Stimulated activated CD8-positive, alpha-beta memory T cell treated with anti-CD3 and anti-CD28 coated beads, Interleukin-7, amount 100 ng/mL, for 4 hours (primary cell): ENCODE data around the gene SH3D19.

Experiments used
- DNase-seq, 2 donors: peaks; one replicate each; pipeline ENCODE4 v3.0.0-alpha.2; 2020; ENCODE audit warnings: low read depth in 2 of 2

SH3D19 gene

DNA sequence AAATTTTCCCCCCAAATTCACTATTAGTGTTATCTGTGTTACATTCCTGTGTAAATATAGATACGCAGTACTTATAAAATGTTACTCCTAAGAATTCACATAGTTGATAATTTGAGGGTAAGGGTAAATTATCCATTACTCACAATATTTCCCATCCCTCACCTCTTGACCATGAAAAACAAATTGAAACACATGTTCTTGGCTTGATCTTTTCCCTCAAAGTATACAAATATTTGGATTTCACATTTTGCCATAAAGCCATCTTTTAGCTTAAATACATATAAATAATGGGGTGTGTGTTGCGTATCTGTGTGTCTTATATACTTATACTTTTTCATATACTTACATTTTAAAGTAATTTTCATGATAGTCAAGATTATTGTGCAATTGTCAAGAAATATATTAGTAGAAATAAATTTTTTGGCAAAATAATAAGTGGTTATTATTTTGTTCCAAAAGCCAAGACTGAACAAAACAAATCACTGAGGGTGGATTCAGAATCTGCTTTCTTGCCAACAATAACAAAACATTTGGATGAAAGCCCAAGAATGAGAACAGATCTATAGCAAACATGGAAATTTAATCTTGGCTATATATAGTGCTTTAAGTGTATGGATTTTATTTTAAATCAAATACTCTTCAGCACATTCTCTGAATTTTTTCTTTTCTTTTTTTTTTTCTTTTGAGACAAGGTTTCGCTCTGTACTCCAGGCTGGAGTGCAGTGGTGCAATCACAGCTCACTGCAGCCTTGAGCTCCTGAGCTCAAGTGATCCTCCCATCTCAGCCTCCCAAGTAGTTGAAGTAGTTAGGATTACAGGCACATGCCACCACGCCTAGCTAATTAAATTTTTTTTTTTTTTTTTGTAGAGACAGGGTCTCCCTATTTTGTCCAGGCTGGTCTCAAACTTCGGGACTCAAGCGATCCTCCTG is 97.0 kb downstream of the SH3D19 start:
- no peak for DNase-seq

DNA sequence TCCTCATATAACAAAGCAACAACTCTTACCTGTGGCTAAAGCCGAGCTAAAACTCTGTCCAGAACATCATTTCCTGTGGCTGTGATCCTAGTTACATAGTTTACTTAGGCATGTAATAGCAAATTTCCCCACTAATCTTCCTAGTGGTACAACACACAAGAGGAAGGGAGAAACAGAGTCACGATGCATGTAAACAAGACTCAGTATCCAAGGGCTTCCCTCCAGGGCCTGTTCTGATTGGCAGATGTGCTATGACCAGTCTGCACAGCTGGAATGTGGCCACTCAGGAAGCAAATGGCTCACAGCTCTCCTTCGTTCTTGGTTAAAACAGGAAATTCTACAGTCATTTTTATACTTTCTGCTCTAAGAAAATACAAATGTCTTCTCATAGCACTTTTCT is 97.7 kb downstream of the SH3D19 start:
- no peak for DNase-seq

DNA sequence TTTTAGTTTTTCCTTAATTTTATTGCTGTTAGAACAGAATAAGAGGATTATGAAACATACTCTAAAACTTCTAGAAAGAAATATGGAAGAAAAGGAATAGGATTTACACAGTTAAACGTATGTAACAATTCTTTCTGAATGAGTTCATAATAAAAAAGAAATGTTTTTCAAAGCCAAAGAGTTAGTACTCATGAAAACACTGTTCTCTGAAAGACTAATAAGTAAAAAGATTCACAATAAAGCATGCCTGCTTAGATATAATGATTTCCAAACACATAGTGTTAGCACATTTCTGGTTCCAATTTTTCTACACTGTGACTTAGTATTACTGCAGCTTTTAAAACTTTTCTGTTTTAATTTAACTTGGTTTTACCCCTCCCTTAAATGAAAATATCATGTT is 98.2 kb downstream of the SH3D19 start:
- DNase-seq: no peak

- no peak for DNase-seq
Measured at GRCh38 chr4:151226004-151226932, 99.1 kb downstream of the SH3D19 start.

GRCh38 chr4:151223465-151223864 is 101.9 kb downstream of the SH3D19 start:
- DNase-seq: no peak

GRCh38 chr4:151219948-151220347 is 105.5 kb downstream of the SH3D19 start:
- DNase-seq: no peak

- DNase-seq: no peak
Measured at GRCh38 chr4:151219091-151219490, 106.3 kb downstream of the SH3D19 start.

GRCh38 chr4:151218343-151218742 is 107.1 kb downstream of the SH3D19 start:
- no peak for DNase-seq

DNA sequence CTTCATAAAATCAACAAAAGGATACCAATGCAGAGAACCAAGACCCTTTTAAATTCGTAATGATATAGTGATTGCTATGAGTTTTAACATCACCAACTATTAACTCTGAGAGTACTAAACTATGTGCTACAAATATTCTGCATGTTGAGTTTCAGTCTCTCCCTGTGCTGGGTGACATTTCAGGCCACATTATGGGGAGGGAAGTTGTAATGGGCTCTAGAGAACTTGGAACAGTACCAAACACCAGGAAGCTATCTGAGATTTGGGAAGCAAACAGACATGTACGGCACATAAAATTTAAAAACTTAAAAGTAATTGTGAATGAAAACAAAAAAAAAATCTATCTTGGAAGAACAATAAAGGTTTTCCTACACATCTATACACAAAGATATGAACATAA is 108.1 kb downstream of the SH3D19 start:
- DNase-seq: no peak

GRCh38 chr4:151215295-151215694 is 110.1 kb downstream of the SH3D19 start:
- DNase-seq: no peak

DNA sequence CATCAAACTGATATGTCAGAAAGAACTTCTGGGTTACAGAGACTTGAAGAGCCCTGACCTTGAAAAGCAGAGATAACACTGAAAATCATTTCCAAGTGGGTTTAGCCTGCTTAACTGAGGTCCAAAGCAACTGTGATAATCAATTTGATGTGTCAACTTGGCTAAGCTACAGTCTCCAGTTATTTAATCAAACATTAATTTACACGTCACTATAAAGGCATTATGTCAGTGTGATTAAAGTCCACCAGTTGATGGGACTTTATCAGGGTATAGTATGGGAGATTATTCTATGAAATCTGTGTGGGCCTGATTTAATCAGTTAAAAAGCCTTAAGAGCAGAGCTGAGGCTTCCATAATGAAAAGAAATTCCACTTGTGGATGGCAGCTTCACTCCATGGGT is 117.5 kb downstream of the SH3D19 start:
- no peak for DNase-seq

GRCh38 chr4:151207186-151207585 is 118.2 kb downstream of the SH3D19 start:
- DNase-seq: no peak

GRCh38 chr4:151206241-151207005 is 119.0 kb downstream of the SH3D19 start:
- no peak for DNase-seq

DNA sequence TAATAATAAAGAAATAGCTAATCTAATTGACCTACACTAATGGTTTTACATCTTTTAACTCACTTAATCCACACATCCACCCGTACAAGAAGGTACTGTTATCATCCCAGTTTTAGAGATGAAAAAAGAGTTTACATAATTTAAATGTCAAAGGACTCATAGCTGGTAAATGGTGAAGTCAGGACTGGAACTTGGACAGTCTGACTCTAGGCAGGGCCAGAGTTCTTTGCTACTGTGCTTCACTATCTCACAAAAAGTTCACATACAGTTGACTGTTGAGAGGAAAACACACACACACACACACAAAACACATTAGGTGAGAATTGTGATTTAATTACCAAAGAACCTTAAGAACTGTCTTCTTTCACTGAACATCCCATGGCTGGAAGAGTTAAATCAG is 119.7 kb downstream of the SH3D19 start:
- no peak for DNase-seq

DNA sequence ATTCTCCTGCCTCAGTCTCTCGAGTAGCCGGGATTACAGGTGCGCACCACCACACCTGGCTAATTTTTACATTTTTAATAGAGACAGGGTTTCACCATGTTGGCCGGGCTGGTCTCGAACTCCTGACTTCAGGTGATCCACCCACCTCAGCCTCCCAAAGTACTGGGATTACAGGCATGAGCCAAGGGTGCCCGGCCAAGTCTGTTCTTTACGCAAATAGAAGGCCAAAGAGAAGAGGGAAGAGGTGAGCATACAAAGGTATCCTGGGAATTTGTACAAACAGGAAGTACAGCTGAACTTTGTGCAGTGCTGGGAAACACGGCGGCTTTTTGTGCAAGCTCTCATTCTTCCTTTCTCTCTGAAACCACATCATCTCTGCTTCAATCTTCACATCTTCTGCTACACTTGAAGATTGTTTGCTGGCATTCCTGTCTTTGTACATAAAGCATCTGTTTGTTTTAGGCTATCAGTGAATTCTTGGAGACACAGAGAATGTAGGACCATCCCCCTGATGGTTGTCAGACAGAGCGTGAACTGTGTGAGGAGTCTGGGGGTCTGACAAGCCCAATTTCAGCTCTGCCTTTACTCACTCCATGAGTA is 120.4 kb downstream of the SH3D19 start:
- no peak for DNase-seq

DNA sequence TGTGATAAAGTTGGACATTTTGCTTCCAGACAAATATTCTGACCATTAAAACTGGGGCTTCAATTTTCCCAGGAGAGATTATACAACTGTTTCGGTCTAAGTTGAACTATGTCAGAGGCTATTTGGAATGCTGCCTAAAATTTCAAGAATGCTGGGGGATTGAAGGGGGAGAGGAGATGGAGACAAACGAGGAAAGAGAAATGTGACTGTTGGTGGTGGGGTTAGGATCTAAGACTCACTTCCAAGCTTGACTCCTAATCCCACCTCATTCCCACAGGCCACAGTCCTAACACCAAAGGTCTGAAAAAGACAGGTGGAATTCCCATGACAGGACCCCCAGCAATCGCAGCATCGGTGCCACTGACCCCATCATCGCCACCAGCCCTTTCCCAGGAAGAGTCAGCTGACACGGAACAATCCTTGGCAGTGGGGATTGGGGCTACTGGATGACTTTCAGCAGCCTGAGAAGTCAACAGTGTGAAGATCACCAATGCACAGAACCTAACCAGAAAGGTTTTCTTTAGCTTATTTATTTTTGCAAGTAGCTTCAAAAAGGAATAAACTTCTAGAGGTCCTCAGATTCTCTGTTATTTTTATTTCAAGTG is 122.5 kb downstream of the SH3D19 start:
- no peak for DNase-seq

DNA sequence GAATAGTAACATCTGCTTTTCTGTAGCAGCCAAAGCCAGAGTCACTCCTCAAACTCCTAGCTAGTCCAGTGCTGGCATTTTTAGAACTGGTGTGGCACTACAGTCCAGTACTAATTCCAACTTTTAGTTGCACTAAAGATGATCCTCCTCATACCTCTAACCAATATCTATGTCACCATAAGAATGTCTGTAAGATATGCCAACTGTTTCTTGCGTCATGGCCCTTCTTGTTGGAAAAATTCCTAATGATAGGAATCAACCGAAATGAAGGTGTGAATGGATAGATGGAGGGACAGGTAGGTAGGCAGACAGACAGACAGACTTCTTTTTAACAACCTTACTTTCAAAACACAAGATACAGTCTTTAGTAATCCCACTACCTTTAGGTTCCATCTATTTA is 123.0 kb downstream of the SH3D19 start:
- no peak for DNase-seq

- DNase-seq: no peak
Measured at GRCh38 chr4:151199319-151200190, 125.8 kb downstream of the SH3D19 start.

- no peak for DNase-seq
Measured at GRCh38 chr4:151198748-151199147, 126.7 kb downstream of the SH3D19 start.

GRCh38 chr4:151197247-151197646 is 128.2 kb downstream of the SH3D19 start:
- no peak for DNase-seq
